GM23248 (cell line): ENCODE data around the gene EMP2. TPM values are rescaled to one million over a fixed set of nuclear protein-coding genes. Genes with fewer than 3 reads are reported as not detected.
"Not testable (repeated sequence)": the region's sequence is repeated elsewhere in the genome, so short reads cannot be mapped to it uniquely, and the experiment has no call there.

Source experiments
- DNase-seq: peaks from one replicate; pipeline ENCODE4 v3.0.0-alpha.2; 2015
- H2AFZ ChIP-seq: fragments of 200-600 bp; sonication (generic); 2 replicates; pipeline ENCODE4 v1.6.1; 2016; ENCODE audit warnings: antibody characterized with exemption
- H3F3A ChIP-seq: fragments of 200-600 bp; sonication (generic); 2 replicates; pipeline ENCODE4 v1.6.1; 2016; ENCODE audit warnings: mild to moderate bottlenecking, antibody characterized with exemption, mixed run types; ENCODE audit not compliant: insufficient read depth
- H3K27ac ChIP-seq: fragments of 200-600 bp; sonication (generic); 2 replicates; pipeline ENCODE4 v1.5.1; 2016; ENCODE audit warnings: mild to moderate bottlenecking
- H3K27me3 ChIP-seq: fragments of 200-600 bp; sonication (generic); replicated peaks from 2 replicates; pipeline ENCODE4 v1.6.1; 2016; ENCODE audit warnings: mild to moderate bottlenecking; ENCODE audit not compliant: insufficient read depth
- H3K36me3 ChIP-seq: fragments of 200-600 bp; sonication (generic); 2 replicates; pipeline ENCODE4 v1.6.1; 2016; ENCODE audit warnings: low read depth, mild to moderate bottlenecking
- H3K4me1 ChIP-seq: fragments of 200-600 bp; sonication (generic); 2 replicates; pipeline ENCODE4 v1.6.1; 2016; ENCODE audit warnings: mild to moderate bottlenecking; ENCODE audit not compliant: insufficient read depth
- H3K4me2 ChIP-seq: fragments of 200-600 bp; sonication (generic); one replicate; pipeline ENCODE4 v1.6.1; 2016; ENCODE audit warnings: mild to moderate bottlenecking; ENCODE audit not compliant: unreplicated experiment
- H3K4me3 ChIP-seq: fragments of 200-600 bp; sonication (generic); 2 replicates; pipeline ENCODE4 v1.5.1; 2016; ENCODE audit warnings: mild to moderate bottlenecking
- H3K79me2 ChIP-seq: fragments of 200-600 bp; sonication (generic); 2 replicates; pipeline ENCODE4 v1.6.1; 2016; ENCODE audit warnings: mild to moderate bottlenecking; ENCODE audit not compliant: insufficient read depth
- H3K9ac ChIP-seq: fragments of 200-600 bp; sonication (generic); 2 replicates; pipeline ENCODE4 v1.6.1; 2016; ENCODE audit warnings: mild to moderate bottlenecking
- H3K9me2 ChIP-seq: fragments of 200-600 bp; sonication (generic); 2 replicates; pipeline ENCODE4 v1.6.1; 2016; ENCODE audit warnings: mixed run types, mild to moderate bottlenecking, moderate library complexity; ENCODE audit not compliant: insufficient read depth
- H3K9me3 ChIP-seq: fragments of 200-600 bp; sonication (generic); one replicate; pipeline ENCODE4 v1.6.1; 2017; ENCODE audit warnings: low read depth
- H4K20me1 ChIP-seq: fragments of 200-600 bp; sonication (generic); 2 replicates; pipeline ENCODE4 v1.6.0; 2016; ENCODE audit not compliant: insufficient read depth
- EZH2 ChIP-seq: fragments of 200-600 bp; sonication (generic); IDR thresholded peaks from 2 replicates; pipeline ENCODE4 v1.6.1; 2018; ENCODE audit warnings: antibody characterized with exemption, mild to moderate bottlenecking; ENCODE audit not compliant: insufficient read depth, poor library complexity, severe bottlenecking
- EZH2phosphoT487 ChIP-seq: fragments of 200-600 bp; sonication (generic); IDR thresholded peaks from 2 replicates; pipeline ENCODE4 v1.6.1; 2018; ENCODE audit warnings: antibody characterized with exemption, moderate library complexity, mild to moderate bottlenecking, low read depth; ENCODE audit not compliant: insufficient read depth
- WGBS, 2 experiments: methylation state at CpG; one replicate each; pipeline ENCODE4 v1.1.6; 2015 to 2017; ENCODE audit warnings: low lambda C conversion rate in 2 of 2, low coverage in 1 of 2; ENCODE audit errors: missing lambda C conversion rate in 2 of 2; 5-methylcytosine and 5-hydroxymethylcytosine counted together
- in situ Hi-C: fragments of 300-500 bp; cut with MboI; formaldehyde crosslinking; loops from 2 replicates; pipeline ENCODE4 v1.15.0; 2020
- polyA plus RNA-seq: library from polyadenylated mRNA; unstranded; fragments of >200 nt; fragmentation: Nextera tagmentation; extraction: Ambion mirVana; gene quantifications from 2 replicates; pipeline ENCODE4 v1.2.1, GENCODE V29; 2016
- total RNA-seq: library from RNA; depleted of rRNA; stranded (reverse); fragments of >200 nt; shearing (Covaris generic); gene quantifications from 2 replicates; pipeline ENCODE4 v1.2.3, GENCODE V29; 2014

EMP2 gene
- total and polyA plus RNA-seq, 2 experiments from 2014 or later: 26.0 to 73.7 TPM

DNA sequence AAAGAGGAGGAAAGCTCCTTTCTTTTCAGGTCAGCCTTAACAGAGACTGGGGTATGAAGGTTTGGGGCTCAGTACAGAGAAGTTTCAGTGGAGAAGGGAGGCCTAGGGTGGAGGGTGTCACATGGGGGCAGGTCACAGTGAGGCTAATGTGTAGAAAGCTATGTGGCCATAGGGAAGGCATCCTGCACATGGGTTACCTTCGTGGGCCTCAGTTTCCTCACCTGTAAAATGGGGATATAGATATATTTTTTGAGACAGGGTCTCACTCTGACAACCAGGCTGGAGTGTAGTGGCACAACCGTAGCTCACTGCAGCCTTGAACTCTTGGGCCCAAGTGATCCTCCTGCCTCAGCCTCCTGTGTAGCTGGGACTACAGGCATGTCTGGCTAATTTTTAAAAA, 41.8 kb downstream of the EMP2 start:
- TF ChIP-seq EZH2phosphoT487 (no peak), EZH2 (no peak)
- no peak overlapping the region for H2AFZ ChIP-seq
- no peak overlapping the region for H3K4me3 ChIP-seq
- H3K4me1 ChIP-seq: peaks cover 2% of the 10 kb centered on the region; the same call in 1 of the 2 replicates
- DNase-seq: no peak
- no peaks in the 10 kb centered on the region for H3F3A ChIP-seq
- H3K9me3 ChIP-seq: no peaks in the 10 kb centered on the region
- 94 to 96% methylated on average over 2 of the region's 2 CpGs for WGBS, 2 experiments
- H3K79me2 ChIP-seq: no peaks in the 10 kb centered on the region
- no peaks in the 10 kb centered on the region for H3K9me2 ChIP-seq
- H3K36me3 ChIP-seq: peaks cover 3% of the 10 kb centered on the region; the same call in 1 of the 2 replicates
- no peaks in the 10 kb centered on the region for H4K20me1 ChIP-seq
- H3K27me3 ChIP-seq: no peaks in the 10 kb centered on the region
- in situ Hi-C loops: no loop called here
- H3K9ac ChIP-seq: no peak overlapping the region
- H3K4me2 ChIP-seq: no peak overlapping the region
- H3K27ac ChIP-seq: no peak overlapping the region

GRCh38 chr16:10537946-10538345, 42.5 kb downstream of the EMP2 start:
- H3K9ac ChIP-seq: no peak overlapping the region
- H3F3A ChIP-seq: no peaks in the 10 kb centered on the region
- H4K20me1 ChIP-seq: no peaks in the 10 kb centered on the region
- peaks cover 1% of the 10 kb centered on the region; the same call in 1 of the 2 replicates for H3K36me3 ChIP-seq
- no peak for TF ChIP-seq EZH2
- TF ChIP-seq EZH2phosphoT487: no peak
- no peak overlapping the region for H3K27ac ChIP-seq
- H3K9me2 ChIP-seq: no peaks in the 10 kb centered on the region
- no peak overlapping the region for H3K4me3 ChIP-seq
- H3K79me2 ChIP-seq: no peaks in the 10 kb centered on the region
- in situ Hi-C loops: no loop called here
- no peak overlapping the region for H3K4me2 ChIP-seq
- H3K9me3 ChIP-seq: no peaks in the 10 kb centered on the region
- no peak for DNase-seq
- H3K4me1 ChIP-seq: peaks cover 6% of the 10 kb centered on the region; the same call in 1 of the 2 replicates
- H2AFZ ChIP-seq: no peak overlapping the region
- H3K27me3 ChIP-seq: no peaks in the 10 kb centered on the region
- 91 to 93% methylated on average over 13 to 15 of the region's 15 CpGs for WGBS, 2 experiments

GRCh38 chr16:10536814-10537389, 43.5 kb downstream of the EMP2 start:
- Histone ChIP-seq H3K79me2 (no peaks in the 10 kb centered on the region), H3K9ac (no peak overlapping the region), H4K20me1 (no peaks in the 10 kb centered on the region), H3K9me3 (no peaks in the 10 kb centered on the region), H3K9me2 (no peaks in the 10 kb centered on the region), H3K27me3 (no peaks in the 10 kb centered on the region), H3K4me3 (no peak overlapping the region), H3K27ac (no peak overlapping the region), H3F3A (no peaks in the 10 kb centered on the region), H3K36me3 (no peaks in the 10 kb centered on the region; the same call in 1 of the 2 replicates), H3K4me2 (no peak overlapping the region), H2AFZ (no peak overlapping the region), H3K4me1 (peaks cover 6% of the 10 kb centered on the region; the same call in 1 of the 2 replicates)
- no peak for TF ChIP-seq EZH2phosphoT487
- no peak for TF ChIP-seq EZH2
- WGBS, 2 experiments: 91 to 93% methylated on average over 5 of the region's 5 CpGs
- in situ Hi-C loops: no loop called here
- no peak for DNase-seq

GRCh38 chr16:10536328-10536727, 44.1 kb downstream of the EMP2 start:
- H3K4me2 ChIP-seq, H3K4me3 ChIP-seq, H3F3A ChIP-seq, H3K9ac ChIP-seq, H2AFZ ChIP-seq, H3K9me3 ChIP-seq, in situ Hi-C loops, H3K79me2 ChIP-seq, H3K27me3 ChIP-seq, H3K4me1 ChIP-seq, H3K27ac ChIP-seq, H3K9me2 ChIP-seq, DNase-seq, H4K20me1 ChIP-seq, H3K36me3 ChIP-seq: not testable (repeated sequence)
- 91 to 92% methylated on average over 6 of the region's 6 CpGs for WGBS, 2 experiments

GRCh38 chr16:10535461-10535860, 44.9 kb downstream of the EMP2 start:
- Histone ChIP-seq H3K27ac (no peak overlapping the region), H3K4me3 (no peak overlapping the region), H3K9me3 (no peaks in the 10 kb centered on the region), H3F3A (no peaks in the 10 kb centered on the region), H2AFZ (no peak overlapping the region), H3K79me2 (no peaks in the 10 kb centered on the region), H3K4me1 (peaks cover 6% of the 10 kb centered on the region; the same call in 1 of the 2 replicates), H3K36me3 (no peaks in the 10 kb centered on the region; the same call in 1 of the 2 replicates), H3K9ac (no peak overlapping the region), H3K27me3 (no peaks in the 10 kb centered on the region), H4K20me1 (no peaks in the 10 kb centered on the region), H3K9me2 (no peaks in the 10 kb centered on the region), H3K4me2 (no peak overlapping the region)
- TF ChIP-seq EZH2phosphoT487 (no peak), EZH2 (no peak)
- no peak for DNase-seq
- WGBS, 2 experiments: 95 to 96% methylated on average over 10 of the region's 10 CpGs
- in situ Hi-C loops: no loop called here
